Ishikawa (cell line): ENCODE data around the gene FAH.

Experiments
- CEBPB ChIP-seq: IDR thresholded peaks from 2 replicates; pipeline ENCODE4 v1.6.1; 2012
- CREB1 ChIP-seq: IDR thresholded peaks from 2 replicates; pipeline ENCODE4 v1.6.1; 2012; ENCODE audit warnings: low read depth
- EP300 ChIP-seq: IDR thresholded peaks from 2 replicates; pipeline ENCODE4 v1.6.1; 2012; ENCODE audit warnings: borderline replicate concordance
- MAX ChIP-seq: IDR thresholded peaks from 2 replicates; pipeline ENCODE4 v1.6.1; 2012
- TAF1 ChIP-seq: IDR thresholded peaks from 2 replicates; pipeline ENCODE4 v1.6.1; 2012; ENCODE audit warnings: low read depth, mild to moderate bottlenecking
- YY1 ChIP-seq: IDR thresholded peaks from 2 replicates; pipeline ENCODE4 v1.6.1; 2012; ENCODE audit warnings: low read depth
- TF ChIP-seq, protein P1 (sequence below): IDR thresholded peaks from 2 replicates; pipeline ENCODE4 v1.6.1; 2012; ENCODE audit warnings: low read depth, mild to moderate bottlenecking

DNA sequence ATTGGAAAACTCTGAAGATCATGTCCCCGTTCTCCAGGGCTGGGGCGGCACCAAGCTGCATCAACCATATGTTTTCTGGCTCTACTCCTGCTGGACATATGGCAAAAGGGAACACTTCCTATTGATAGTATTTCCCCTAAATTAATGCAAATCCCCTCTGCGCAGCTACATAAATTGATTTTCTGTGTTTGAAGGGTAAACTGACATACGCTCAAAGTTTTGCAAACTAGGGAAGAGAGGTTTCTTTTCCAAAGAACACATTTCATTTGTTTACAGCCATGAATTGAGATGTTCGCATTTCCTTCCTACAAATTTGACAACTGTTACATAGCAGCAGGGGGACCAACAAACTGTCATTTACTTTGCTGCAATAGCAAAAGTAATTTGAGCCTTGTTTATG lies 63.3 kb downstream of the FAH start:
- TF ChIP-seq YY1 (no peak), EP300 (no peak), CREB1 (no peak), MAX (no peak), CEBPB (no peak), TAF1 (no peak)
- TF ChIP-seq, protein P1, sequence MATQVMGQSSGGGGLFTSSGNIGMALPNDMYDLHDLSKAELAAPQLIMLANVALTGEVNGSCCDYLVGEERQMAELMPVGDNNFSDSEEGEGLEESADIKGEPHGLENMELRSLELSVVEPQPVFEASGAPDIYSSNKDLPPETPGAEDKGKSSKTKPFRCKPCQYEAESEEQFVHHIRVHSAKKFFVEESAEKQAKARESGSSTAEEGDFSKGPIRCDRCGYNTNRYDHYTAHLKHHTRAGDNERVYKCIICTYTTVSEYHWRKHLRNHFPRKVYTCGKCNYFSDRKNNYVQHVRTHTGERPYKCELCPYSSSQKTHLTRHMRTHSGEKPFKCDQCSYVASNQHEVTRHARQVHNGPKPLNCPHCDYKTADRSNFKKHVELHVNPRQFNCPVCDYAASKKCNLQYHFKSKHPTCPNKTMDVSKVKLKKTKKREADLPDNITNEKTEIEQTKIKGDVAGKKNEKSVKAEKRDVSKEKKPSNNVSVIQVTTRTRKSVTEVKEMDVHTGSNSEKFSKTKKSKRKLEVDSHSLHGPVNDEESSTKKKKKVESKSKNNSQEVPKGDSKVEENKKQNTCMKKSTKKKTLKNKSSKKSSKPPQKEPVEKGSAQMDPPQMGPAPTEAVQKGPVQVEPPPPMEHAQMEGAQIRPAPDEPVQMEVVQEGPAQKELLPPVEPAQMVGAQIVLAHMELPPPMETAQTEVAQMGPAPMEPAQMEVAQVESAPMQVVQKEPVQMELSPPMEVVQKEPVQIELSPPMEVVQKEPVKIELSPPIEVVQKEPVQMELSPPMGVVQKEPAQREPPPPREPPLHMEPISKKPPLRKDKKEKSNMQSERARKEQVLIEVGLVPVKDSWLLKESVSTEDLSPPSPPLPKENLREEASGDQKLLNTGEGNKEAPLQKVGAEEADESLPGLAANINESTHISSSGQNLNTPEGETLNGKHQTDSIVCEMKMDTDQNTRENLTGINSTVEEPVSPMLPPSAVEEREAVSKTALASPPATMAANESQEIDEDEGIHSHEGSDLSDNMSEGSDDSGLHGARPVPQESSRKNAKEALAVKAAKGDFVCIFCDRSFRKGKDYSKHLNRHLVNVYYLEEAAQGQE, result no peak
